SK-N-SH (cell line): ENCODE data around the gene LIMS1.

Experiments used
- EZH2phosphoT487 ChIP-seq: fragments of 200-600 bp; sonication (generic); IDR thresholded peaks from 2 replicates; pipeline ENCODE4 v1.6.1; 2017; ENCODE audit warnings: low read depth, mixed run types, mild to moderate bottlenecking, antibody characterized with exemption, moderate library complexity, borderline replicate concordance
- IRF3 ChIP-seq: fragments of 150-350 bp; IDR thresholded peaks from 2 replicates; pipeline ENCODE4 v1.6.1; 2016; ENCODE audit warnings: mild to moderate bottlenecking, low read depth, low read length
- JUND ChIP-seq: IDR thresholded peaks from 2 replicates; pipeline ENCODE4 v1.4.0; 2012
- MEF2A ChIP-seq: IDR thresholded peaks from 2 replicates; pipeline ENCODE4 v1.4.0; 2012; ENCODE audit warnings: low read depth, borderline replicate concordance
- MXI1 ChIP-seq: IDR thresholded peaks from 2 replicates; pipeline ENCODE4 v1.6.1; 2012; ENCODE audit warnings: mild to moderate bottlenecking, low read depth, low read length, improper control_type of control experiment
- POLR2AphosphoS5 ChIP-seq: IDR thresholded peaks from 2 replicates; pipeline ENCODE4 v1.6.1; 2012; ENCODE audit warnings: low read depth, low read length
- REST ChIP-seq: IDR thresholded peaks from 2 replicates; pipeline ENCODE4 v1.6.1; 2012; ENCODE audit warnings: mild to moderate bottlenecking, low read depth, low read length, moderate library complexity
- TAF1 ChIP-seq: IDR thresholded peaks from 2 replicates; pipeline ENCODE4 v1.6.1; 2012; ENCODE audit warnings: low read depth, mild to moderate bottlenecking, low read length, moderate library complexity, borderline replicate concordance
- TCF12 ChIP-seq: IDR thresholded peaks from 2 replicates; pipeline ENCODE4 v1.4.0; 2012
- YY1 ChIP-seq: IDR thresholded peaks from 2 replicates; pipeline ENCODE4 v1.4.0; 2012; ENCODE audit warnings: low read depth, mild to moderate bottlenecking
- ZBTB33 ChIP-seq: IDR thresholded peaks from 2 replicates; pipeline ENCODE4 v1.4.0; 2012; ENCODE audit warnings: low read depth, borderline replicate concordance
- TF ChIP-seq, protein P1 (sequence below): fragments of 200-600 bp; sonication (generic); IDR thresholded peaks from 2 replicates; pipeline ENCODE4 v1.6.1; 2017; ENCODE audit warnings: antibody characterized with exemption, mild to moderate bottlenecking, moderate library complexity
- TF ChIP-seq, protein P2 (sequence below): fragments of 150-350 bp; IDR thresholded peaks from 2 replicates; pipeline ENCODE4 v1.6.1; 2017; ENCODE audit warnings: antibody characterized with exemption, low read length, low read depth, borderline replicate concordance
- TF ChIP-seq, protein P3 (sequence below): IDR thresholded peaks from 2 replicates; pipeline ENCODE4 v1.4.0; 2012; ENCODE audit warnings: low read depth

DNA sequence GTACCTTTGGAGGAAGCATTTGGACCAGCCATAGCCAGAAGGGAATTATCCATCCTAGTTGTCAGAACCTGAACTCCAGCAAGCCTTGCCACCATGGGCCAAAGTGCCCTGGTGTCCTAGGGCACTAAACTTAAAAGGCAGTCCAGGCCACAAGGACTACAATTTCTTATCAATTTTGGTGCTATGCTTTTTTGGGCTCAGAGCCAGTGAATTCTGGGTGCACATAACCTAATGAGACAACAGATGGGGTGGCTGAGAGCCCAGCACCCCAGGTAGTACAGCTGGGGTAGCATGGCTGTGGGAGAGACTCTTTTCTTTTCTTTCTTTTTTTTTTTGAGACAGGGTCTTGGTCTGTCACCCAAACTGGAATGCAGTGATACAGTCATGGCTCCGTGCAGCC, 170.6 kb downstream of the LIMS1 start:
- TF ChIP-seq, protein P1, sequence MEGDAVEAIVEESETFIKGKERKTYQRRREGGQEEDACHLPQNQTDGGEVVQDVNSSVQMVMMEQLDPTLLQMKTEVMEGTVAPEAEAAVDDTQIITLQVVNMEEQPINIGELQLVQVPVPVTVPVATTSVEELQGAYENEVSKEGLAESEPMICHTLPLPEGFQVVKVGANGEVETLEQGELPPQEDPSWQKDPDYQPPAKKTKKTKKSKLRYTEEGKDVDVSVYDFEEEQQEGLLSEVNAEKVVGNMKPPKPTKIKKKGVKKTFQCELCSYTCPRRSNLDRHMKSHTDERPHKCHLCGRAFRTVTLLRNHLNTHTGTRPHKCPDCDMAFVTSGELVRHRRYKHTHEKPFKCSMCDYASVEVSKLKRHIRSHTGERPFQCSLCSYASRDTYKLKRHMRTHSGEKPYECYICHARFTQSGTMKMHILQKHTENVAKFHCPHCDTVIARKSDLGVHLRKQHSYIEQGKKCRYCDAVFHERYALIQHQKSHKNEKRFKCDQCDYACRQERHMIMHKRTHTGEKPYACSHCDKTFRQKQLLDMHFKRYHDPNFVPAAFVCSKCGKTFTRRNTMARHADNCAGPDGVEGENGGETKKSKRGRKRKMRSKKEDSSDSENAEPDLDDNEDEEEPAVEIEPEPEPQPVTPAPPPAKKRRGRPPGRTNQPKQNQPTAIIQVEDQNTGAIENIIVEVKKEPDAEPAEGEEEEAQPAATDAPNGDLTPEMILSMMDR: no peak
- TF ChIP-seq IRF3 (no peak), JUND (no peak), POLR2AphosphoS5 (no peak), TAF1 (no peak), ZBTB33 (no peak), REST (no peak), EZH2phosphoT487 (no peak), MXI1 (no peak), YY1 (no peak), MEF2A (no peak), TCF12 (no peak)
- TF ChIP-seq, protein P2, sequence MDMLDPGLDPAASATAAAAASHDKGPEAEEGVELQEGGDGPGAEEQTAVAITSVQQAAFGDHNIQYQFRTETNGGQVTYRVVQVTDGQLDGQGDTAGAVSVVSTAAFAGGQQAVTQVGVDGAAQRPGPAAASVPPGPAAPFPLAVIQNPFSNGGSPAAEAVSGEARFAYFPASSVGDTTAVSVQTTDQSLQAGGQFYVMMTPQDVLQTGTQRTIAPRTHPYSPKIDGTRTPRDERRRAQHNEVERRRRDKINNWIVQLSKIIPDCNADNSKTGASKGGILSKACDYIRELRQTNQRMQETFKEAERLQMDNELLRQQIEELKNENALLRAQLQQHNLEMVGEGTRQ: no peak
- TF ChIP-seq, protein P3, sequence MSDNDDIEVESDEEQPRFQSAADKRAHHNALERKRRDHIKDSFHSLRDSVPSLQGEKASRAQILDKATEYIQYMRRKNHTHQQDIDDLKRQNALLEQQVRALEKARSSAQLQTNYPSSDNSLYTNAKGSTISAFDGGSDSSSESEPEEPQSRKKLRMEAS: no peak
